ENCODE results near the gene ANKRD52.
"Not testable (repeated sequence)": the region's sequence is repeated elsewhere in the genome, so short reads cannot be mapped to it uniquely, and the experiment has no call there.

Gene ANKRD52

GRCh38 chr12:56205445-56205844 is 52.7 kb downstream of the ANKRD52 start:
- DNase-seq, result no peak

DNA sequence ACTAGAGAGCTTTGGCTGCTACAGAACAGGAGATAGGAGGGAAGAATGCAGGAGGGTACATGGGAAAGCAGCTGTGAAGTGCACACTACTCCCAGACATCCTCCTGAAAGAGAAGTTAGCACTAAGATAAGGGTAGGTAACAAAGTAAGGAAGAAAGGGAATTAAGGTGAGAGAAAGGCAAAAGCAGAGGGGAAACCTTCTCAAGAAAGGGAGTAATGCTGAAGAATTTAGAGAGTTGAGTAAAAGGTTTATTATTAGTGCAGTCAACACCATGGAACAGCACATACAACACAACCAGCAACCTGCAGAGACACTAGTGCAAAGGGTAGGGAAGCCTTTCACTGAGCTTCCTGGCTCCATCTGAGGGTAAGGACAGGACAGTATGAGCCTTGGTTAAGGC is 53.9 kb downstream of the ANKRD52 start:
- no peak for DNase-seq

- no peak for DNase-seq
These were observed 55.3 kb downstream of the ANKRD52 start for GRCh38 chr12:56202838-56203237.

- DNase-seq, result no peak
These were observed 55.8 kb downstream of the ANKRD52 start for GRCh38 chr12:56202366-56202765.

DNA sequence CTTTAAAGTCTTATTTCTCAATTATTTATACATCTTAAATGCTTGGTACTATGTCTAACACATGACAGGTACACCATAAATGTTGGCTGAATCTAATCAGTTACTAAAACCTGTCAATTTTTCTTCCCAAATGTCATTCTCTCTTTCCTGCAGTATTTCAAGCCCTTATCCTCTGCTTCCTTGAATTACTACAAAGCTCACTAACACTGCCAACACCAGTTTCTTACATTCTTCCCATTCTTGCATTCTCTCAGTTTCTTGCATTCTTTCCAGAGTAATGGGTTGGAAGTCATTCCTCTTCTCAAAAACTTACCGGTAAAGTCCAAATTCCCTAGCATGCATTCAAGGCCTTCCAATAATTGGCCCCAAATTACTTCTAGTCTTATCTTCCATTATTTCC is 59.3 kb downstream of the ANKRD52 start:
- DNase-seq, result no peak

- DNase-seq, result no peak
These were observed 60.1 kb downstream of the ANKRD52 start for GRCh38 chr12:56197921-56198635.

- not testable (repeated sequence) for DNase-seq
These were observed 61.2 kb downstream of the ANKRD52 start for GRCh38 chr12:56196818-56197550.

DNA sequence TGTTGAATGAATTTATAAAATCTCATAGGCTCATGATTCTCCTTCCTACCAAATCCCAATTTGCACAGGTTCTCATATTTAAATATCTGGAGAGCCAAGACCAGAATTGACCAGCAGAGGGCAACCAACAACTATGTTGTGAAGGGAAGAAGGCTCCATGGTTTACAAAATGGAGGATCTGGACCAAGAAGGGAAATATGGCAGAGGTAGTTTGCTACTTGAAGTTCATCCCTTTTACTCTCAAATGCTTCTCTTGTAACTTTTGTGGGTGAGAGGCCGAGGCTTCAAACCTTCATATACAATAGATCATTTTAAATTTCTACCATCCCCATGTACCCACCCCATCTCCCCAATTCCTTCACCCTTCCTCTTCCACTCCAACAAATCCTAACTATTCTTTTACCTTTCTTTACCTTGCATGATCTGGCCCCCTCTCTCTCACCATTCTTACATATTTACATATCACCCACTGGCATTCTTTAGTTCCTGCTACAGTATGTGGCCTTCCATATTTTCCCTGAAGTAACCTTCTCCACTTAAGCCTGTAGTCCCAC is 65.1 kb downstream of the ANKRD52 start:
- peak; percentile 80 for DNase-seq

- DNase-seq, result no peak
These were observed 65.6 kb downstream of the ANKRD52 start for GRCh38 chr12:56192582-56192981.

GRCh38 chr12:56190695-56191155 is 67.5 kb downstream of the ANKRD52 start:
- no peak for DNase-seq

- peak; percentile 73 for DNase-seq
These were observed 68.1 kb downstream of the ANKRD52 start for GRCh38 chr12:56189918-56190694.

GRCh38 chr12:56189099-56189917 is 68.9 kb downstream of the ANKRD52 start, which contains the start of gene SMARCC2:
Gene SMARCC2, minus strand, starts transcription at chr12:56189483. Its CDS starts 22 bp downstream, at chr12:56189461.
- peak; percentile 67 for DNase-seq

- DNase-seq, result no peak
These were observed 69.4 kb downstream of the ANKRD52 start for GRCh38 chr12:56188778-56189098.

GRCh38 chr12:56188131-56188777 is 69.9 kb downstream of the ANKRD52 start:
- no peak for DNase-seq

Data from NCI-H1694 treated with DMSO at 0.1 percent for 48 hours (cell line).